NCI-H748 (cell line): ENCODE data around the gene FGFR3.
A peak's percentile ranks its signal among the peaks of the same experiment; 100 is the strongest.

Experiments
- DNase-seq: peaks from one replicate; lab custom pipeline; 2025; ENCODE audit not compliant: unreplicated experiment; lab: John Stamatoyannopoulos, UW

FGFR3 gene

GRCh38 chr4:1786544-1787362, 6.3 kb upstream of the FGFR3 start:
- DNase-seq: no peak

DNA sequence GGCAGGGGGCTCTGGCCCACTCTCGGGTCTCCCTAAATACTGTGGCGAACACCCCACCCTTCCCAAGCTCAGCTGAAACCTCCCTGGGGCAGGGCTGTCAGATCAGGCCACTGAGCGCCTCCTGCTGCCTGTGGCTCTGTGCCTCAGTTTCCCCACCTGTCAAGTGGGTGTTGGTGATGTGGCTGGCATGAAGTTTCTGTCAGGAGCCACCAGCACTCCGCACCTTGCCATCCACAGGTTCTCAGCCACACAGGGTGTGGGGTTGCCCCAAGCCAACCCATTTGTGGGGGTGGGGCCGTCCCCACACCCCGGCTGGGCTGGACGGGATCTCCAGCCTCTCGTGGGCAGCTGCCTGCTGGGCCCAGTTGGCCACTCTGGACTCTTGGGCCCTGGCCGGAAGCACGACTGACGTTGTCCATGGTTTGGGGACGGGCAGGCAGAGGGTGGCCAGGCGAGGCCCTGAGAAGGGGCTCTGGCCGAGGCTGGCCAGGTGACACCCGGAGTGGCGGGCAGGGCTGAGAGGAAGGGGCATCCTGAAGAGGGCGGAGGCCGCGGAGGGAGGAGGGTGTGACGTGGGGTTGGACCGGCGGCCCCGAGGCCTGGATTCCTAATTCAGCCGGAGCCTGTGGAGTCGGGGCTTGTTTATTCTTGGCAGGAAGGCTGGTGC, 5.5 kb upstream of the FGFR3 start:
- DNase-seq: no peak

DNA sequence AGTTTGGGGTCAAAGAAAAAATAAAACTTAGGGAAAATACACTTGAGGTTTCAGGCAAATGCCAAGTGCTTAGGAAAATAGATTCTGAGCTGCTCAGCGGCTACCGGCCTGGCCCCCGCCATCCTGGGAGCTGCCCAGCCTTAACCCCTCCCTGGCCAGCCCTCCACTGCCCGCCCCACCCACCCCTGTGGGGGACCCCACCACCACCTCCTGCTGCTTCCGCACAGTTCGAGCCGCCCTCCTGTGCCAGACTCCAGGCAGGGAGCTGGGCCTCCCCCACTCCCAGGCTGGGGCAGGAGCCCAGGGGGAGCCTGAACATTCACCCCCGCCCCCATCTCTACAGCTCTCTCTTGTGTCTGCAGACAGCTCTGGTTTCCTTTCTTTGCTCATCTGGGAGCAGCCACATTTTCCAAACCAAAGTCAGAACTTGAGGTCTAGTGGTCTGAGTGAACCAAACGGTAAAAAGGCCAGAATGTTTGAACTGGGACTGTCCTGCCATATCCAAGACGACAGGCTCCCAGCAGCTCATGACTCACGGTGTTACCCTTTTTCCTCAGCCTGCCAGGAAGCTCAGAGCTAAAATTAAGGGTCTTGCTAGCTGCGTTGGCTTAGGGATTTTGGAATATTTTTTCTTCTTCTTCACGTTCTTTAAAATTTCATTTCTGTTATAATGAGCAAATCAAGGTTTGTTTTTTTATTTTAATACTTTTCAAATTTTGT, 4.7 kb upstream of the FGFR3 start:
- DNase-seq: no peak

DNA sequence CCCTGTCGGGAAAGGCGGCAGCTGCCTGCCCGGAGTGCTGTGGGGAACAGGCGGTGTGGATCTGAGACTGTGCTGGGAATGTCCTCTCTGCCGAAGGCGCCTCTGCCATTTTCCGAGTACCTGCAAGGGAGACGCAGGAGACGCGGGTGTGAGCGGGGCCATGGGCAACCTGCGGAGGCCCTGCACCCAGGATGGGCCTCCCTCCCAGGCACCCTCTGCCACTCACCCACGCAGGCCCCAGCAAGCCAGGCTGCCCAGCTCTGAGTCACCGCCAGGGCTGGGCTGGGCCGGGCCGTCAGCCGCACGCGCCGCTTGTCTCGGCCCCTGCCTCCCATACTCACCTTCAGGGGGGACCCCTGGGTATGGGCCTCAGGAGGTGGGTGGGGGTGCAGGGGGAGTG, 3.5 kb upstream of the FGFR3 start:
- no peak for DNase-seq

DNA sequence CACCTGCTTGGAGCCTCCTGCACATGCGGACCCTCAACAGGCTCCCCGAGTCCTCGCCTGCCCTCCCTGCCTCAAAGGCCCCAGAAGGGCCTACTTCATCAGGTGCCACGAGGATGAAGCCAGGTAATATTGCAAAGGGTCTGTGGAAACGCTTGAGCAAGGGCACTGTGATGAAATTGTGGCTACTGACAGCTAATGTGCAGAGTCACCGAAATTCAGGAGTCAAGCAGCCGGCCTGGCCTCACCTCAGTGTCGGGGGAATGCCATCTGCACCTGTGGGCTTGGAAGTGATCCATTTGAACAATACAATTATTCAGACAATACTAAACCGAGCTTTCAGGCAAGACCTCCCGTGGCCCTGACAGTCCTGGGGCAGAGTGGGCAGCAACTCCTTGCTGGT, 3.1 kb upstream of the FGFR3 start:
- DNase-seq: no peak

DNA sequence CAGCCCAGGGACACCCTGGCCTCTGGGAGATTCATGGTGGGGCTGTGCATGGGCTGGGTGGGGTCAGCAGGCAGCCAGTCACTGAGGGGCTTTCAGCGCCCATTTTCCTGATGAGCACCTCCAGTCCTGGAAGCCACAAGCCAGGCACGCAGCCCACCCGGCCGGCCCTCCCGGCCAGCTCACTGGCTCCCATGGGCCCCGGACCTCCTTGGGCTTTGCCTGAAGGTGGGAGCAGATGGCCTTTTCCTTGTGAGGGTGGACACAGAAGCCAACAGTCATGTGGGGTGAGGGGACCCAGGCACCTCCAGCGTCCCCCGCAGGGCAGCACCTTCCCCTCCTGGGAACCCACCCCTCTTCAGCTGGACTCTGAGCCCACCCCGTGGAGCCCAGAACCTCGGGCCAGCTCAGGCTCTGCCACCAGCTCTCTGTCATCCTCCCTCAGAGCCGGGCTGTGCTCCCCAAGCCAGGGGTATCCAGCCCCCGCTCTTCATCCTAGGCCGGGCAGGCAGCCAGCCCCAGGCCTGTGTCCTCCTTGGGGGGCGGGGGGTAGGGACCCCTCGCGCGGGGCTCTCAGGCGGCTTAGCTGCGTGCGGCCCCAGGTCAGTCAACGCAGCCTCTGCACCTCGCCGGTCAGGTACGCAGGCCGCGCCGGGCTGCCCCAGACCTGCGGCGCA, 798 bp upstream of the FGFR3 start:
- DNase-seq: no peak

DNA sequence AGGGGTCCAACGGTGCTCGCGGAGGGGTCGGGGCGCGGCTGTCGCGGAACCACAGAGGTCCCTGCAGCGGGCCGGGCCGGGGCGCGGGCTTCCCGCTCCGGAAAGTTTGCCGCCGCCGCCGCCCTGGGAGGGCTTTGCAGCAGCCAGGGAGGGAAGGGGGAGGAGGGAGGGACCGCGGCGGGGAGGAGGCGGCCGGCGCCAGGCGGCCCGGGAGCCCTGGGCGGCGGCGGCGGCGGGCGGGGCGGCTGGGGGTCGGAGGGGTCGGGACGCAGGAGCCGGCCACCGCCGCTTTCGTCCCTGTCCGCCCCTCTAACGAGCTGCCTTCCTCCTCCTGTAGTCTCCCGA, 375 bp downstream of the FGFR3 start:
- no peak for DNase-seq

DNA sequence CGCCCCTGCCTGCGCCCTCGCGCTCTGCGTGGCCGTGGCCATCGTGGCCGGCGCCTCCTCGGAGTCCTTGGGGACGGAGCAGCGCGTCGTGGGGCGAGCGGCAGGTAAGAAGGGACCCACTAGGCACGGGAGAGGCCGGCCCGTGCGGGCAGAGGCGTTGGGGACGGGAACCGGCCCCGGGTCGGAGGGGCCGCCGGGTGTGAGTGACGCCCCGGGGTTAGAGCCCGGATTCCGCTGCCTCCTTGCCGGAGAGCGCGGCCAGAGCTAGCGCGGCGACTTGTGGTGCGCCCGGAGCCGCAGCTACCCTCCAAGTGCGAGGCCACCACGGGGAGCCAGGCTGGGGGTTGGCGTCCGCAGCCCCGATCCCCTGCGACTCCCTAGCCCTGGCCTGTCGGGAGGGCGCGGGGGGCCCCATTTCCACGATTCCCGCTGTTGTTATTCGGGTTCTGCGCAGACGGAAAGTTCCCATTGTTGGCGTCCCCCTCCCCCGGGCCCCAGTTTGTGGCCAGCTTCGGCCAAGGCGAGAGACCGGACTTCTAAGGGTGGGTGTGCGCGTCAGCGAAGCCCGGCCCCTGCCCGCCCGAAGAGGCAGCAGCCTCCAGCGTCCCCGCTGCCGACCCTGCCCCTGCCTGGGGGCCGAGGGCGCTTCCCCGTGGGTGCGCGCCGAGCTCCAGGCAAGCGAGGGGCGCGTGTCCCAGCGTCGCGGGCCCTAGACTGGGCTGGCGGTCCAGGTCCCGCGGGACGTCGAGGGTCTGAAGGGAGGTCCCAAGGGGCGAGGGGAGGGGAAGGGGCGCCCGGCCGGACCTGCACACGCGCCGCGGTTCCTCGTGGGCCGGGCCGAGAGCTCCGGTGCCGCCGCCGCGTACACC, 1.1 kb downstream of the FGFR3 start:
- DNase-seq: peak; percentile 1

- DNase-seq: no peak
These were observed 1.8 kb downstream of the FGFR3 start for GRCh38 chr4:1794809-1795298.

DNA sequence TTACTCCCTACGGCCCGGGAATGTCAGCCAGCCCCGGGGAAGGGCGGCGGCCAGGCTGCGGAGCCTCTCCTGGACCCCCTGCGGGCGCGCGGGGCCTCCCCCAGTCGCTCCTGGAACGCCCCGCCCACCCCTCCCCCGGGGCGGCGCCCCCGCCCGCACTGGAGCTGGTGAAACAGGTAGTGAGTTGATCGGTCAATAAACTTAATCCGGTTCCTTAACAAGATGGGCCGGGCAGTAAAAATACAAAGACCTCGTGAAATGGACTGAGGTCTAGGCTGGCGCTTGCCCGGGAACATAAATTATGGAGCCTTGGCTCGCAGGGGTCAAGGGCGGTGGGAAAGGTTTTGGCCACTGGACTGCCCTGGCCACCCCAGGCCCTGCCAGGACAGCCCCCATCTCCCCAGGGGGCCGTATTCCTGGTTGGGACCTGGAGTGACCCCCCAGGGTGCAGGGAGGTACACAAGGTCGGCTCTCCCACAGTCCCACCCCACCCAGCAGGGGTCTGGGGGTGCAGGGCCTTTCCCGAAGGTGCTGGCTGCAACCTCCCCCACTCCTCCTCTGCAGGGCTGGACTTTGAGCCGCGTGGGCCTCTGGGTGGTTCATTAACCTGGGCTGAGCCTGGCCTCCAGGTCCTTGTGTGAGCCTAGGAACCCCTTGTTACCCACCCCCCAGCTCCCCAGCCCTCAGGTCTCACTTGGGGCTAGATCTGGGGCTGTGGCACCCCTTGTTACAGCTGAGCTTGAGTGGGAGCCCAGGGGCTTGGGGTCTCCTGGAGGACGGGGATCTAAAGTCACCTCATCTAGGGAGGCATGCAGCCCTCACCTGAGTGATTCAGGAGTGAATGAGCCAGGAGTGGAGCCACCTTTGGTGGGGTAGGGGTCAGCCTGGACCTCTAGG, 2.5 kb downstream of the FGFR3 start:
- no peak for DNase-seq

- no peak for DNase-seq
These were observed 3.6 kb downstream of the FGFR3 start for GRCh38 chr4:1796486-1797204.

DNA sequence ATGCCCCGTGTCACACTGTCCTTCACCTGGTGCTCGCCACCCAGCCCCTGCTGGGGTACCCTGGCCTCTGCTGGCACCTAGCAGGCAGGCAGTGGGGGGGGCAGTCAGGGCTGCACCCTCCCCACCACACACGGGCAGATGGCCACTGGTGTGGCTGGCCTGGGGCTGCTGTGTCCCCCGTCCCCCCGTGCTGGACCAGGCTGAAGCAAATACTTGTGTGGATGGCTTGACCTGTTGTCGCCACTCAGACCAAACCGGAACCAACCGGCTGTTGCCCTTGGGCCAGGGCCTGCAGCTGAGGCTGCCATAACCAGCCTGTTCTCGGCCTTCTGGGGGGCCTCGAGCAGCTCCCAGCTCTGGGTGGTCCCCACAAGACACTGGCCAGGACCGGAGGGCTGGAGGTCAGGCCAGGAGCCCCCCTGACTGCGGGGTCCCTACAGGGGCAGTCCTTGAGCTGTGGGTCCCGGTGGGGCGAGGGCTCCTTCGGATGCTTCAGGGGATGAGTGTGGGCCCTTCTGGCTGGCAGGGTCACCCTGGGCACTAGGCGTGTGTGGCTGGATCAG, 4.3 kb downstream of the FGFR3 start:
- DNase-seq: no peak

DNA sequence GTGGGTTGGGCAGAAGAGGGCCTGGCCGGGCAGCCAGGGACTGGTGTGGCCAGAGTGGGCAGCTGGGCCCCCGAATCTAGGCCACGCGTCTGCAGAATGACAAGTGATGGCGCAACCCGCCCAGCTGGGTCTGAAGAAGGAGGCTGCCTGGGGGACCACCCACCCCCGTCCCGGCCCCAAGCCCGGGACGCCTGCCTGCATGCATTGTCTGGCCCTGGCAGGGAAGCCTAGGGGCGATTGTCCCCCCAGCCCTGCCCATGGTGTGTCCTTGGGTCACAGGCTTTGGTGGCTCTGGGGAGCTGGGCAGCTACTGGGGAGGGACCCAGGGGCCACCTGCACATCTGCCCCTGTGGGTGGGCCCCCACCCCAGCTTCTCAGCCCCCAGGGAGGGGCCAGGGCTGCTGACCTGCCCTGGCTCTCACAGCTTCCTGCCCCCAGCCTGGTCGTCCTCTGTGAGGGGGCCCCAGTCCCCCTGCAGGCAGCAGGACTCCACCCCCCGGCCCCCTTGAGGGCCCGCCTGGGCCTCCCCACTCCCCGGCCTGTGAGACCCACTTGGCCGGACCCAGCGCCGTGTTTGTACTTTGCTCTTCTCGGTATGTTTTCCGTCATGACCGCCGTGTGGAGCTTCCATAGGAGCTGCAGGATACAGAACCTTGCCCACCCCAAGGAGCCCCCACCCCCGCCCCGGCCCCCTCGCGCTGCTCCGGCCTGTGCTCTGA, 4.9 kb downstream of the FGFR3 start:
- DNase-seq: no peak

DNA sequence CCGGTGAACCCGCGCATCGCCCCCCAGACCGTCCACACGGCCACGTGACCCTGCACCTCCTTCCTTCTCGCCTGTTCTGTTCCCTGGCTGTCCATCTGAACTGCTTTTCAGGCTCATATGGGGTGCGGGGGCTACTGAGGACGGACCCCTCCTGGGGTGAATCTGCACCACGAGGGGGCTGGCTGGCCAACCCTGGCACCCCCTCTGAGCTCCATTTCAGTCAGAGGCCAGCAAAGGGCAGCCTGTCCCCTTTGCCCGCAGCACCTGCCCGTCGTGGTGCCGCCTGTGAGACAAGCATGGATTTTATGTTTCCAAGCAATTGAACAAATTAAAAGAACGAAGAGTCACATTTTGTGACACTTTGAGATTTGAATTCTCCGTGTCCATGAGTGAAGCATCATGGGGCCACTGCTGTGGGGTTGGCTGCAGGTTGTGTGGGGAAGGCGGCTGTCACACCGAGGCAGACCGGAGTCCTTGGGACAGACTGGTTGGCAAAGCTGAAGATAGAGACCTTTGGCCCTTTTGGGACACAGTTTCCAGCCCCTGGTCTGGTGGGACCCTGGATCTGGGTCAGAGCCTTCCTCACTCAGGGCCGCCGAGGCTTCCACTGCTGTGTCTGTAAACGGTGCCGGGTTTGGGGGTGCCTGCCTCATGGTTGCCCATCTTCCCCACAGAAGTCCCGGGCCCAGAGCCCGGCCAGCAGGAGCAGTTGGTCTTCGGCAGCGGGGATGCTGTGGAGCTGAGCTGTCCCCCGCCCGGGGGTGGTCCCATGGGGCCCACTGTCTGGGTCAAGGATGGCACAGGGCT, 5.7 kb downstream of the FGFR3 start:
- no peak for DNase-seq

GRCh38 chr4:1799387-1800375, 6.6 kb downstream of the FGFR3 start:
- DNase-seq: no peak

DNA sequence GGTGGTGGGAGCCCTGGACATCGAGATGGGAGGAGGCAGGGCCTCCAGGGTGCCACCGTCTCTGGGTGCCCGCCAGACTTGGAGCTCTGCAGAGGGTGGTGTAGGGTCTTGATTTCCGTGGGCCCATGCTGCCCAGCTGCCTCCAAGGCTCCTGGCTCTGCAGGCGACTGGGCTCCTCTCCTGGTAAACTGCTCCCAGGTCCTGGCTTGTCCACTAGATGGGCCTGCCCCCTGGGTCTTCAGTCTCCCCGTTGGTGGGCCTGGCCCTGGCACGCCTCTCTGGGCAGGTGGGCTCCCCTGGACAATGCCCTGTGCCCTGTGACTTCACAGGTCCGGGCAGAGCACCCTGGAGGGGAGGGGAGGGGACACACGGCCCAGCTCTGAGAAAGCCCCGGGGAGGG, 7.7 kb downstream of the FGFR3 start:
- no peak for DNase-seq
